Measurements from ENCODE around the gene CASQ1. TPM values are rescaled to one million over a fixed set of nuclear protein-coding genes. Genes with fewer than 3 reads are reported as not detected.

The CASQ1 gene
- total and polyA plus RNA-seq, 2 of the 13 experiments (the other 11 are each of a cell fraction or from before 2014, with no cell fraction given) = 0.09 to 0.20 TPM

- POLR2A ChIA-PET = no interaction called here
- peaks cover 2% of the 10 kb centered on the region for H3K79me2 ChIP-seq (ENCODE audit: insufficient read depth, low read length)
- intact Hi-C loops (cut with micrococcal nuclease; ENCODE audit: unreplicated experiment) = no loop called here
- TF ChIP-seq ZNF768 (CRISPR knock-in tag; IDR thresholded peaks at IDR 0.05) = peak; percentile 46; the same call in 1 of the 2 replicates
- TF ChIP-seq ZNF329 (CRISPR knock-in tag; IDR thresholded peaks at IDR 0.05; ENCODE audit: low read depth) = 0 out of 2 replicates have a peak, but pooled peaks have one; percentile 27
- TF ChIP-seq E2F1 (CRISPR knock-in tag; IDR thresholded peaks at IDR 0.05) = 0 out of 2 replicates have a peak, but pooled peaks have one; percentile 56
- peak; percentile 40 for TF ChIP-seq PHF20 (CRISPR knock-in tag; IDR thresholded peaks at IDR 0.05)
- no peak for TF ChIP-seq PRMT3 (CRISPR knock-in tag; IDR thresholded peaks at IDR 0.05; ENCODE audit: borderline replicate concordance, low read depth)
- peak; percentile 87 for TF ChIP-seq AGO2 (optimal IDR thresholded peaks at IDR 0.05; ENCODE audit: low read depth, low read length)
- TF ChIP-seq PCBP1 (IDR thresholded peaks at IDR 0.05; ENCODE audit: borderline replicate concordance, low read depth, low read length) = no peak
- TF ChIP-seq SRSF4 (IDR thresholded peaks at IDR 0.05; ENCODE audit: low read depth, low read length, poor library complexity, severe bottlenecking) = no peak
- TF ChIP-seq GZF1 (CRISPR knock-in tag; IDR thresholded peaks at IDR 0.05) = 0 out of 2 replicates have a peak, but pooled peaks have one; percentile 51
- no peak for TF ChIP-seq NFE2 (CRISPR knock-in tag; IDR thresholded peaks at IDR 0.05)
- TF ChIP-seq FOXA1 (IDR thresholded peaks at IDR 0.05) = no peak
- no peak for TF ChIP-seq FOXA1 (CRISPR knock-in tag; IDR thresholded peaks at IDR 0.05)
- TF ChIP-seq DMTF1 (CRISPR knock-in tag; IDR thresholded peaks at IDR 0.05) = no peak
- TF ChIP-seq ZNF343 (CRISPR knock-in tag; IDR thresholded peaks at IDR 0.05) = 0 out of 2 replicates have a peak, but pooled peaks have one; percentile 25
- peak; percentile 35; the same call in 1 of the 2 replicates for TF ChIP-seq ZBED4 (CRISPR knock-in tag; IDR thresholded peaks at IDR 0.05; ENCODE audit: borderline replicate concordance)
- TF ChIP-seq ATM (IDR thresholded peaks at IDR 0.05; ENCODE audit: borderline replicate concordance) = no peak
- TF ChIP-seq NFIC (IDR thresholded peaks at IDR 0.05; ENCODE audit: low read length) = no peak
These were observed 15.1 kb downstream of the CASQ1 start, which contains the start of gene PEA15 for GRCh38 chr1:160205242-160206035. Gene PEA15 (plus strand): TSS chr1:160205384. CDS start chr1:160211545, 6,161 bp downstream.

More at GRCh38 chr1:160205242-160206035, 15.1 kb downstream of the CASQ1 start, which contains the start of gene PEA15:
- Histone ChIP-seq H3K9ac (ENCODE audit: insufficient read depth, low read depth, low read length) (peak within 1 kb of the TSS; percentile 89), H4K20me1 (ENCODE audit: insufficient read depth, low read length) (no peaks in the 10 kb centered on the region), H2AFZ (ENCODE audit: low read length) (peak within 1 kb of the TSS; percentile 31), H3K27ac (ENCODE audit: extremely low read length, insufficient read depth, low read length) (peak within 1 kb of the TSS; percentile 52), H3K27me3 (ENCODE audit: control insufficient read depth in 1 of 2, insufficient read depth in 2 of 2, low read length in 2 of 2) (no peaks in the 10 kb centered on the region), H3K4me1 (ENCODE audit: insufficient read depth, low read length) (peaks cover 32% of the 10 kb centered on the region), H3K4me2 (ENCODE audit: low read depth, low read length) (peak within 1 kb of the TSS; percentile 93), H3K9me3 (ENCODE audit: low read length) (no peaks in the 10 kb centered on the region), H3K36me3 (replicated peaks in 1 of 2; ENCODE audit: control insufficient read depth in 1 of 2, insufficient read depth in 2 of 2, low read length in 2 of 2) (peaks cover 0 to 2% of the 10 kb centered on the region in 2 experiments; a peak in 2 of 5 replicates), H3K4me3 (replicated peaks in 1 of 3; ENCODE audit: insufficient read depth in 1 of 3, low read depth in 2 of 3, low read length in 3 of 3) (peak within 1 kb of the TSS; percentile 84 to 99 (median 86))
- no peak for DNase-seq (ENCODE audit: low spot score)
- ATAC-seq = peak; percentile 79
- in situ Hi-C loops (cut with HindIII; ENCODE audit: extremely low pct_ligation_motif_present, low pct_unique_long_range_greater_than_20kb) = no loop called here
- BruUV-seq (replicated peaks) = TSS peak; percentile 70
- CTCF ChIA-PET (ENCODE audit: low intra/inter-chr PET ratio, low total read pairs) = no interaction called here
- WGBS (ENCODE audit: low lambda C conversion rate) = 2% methylated on average over 20 of the region's 76 CpGs
- no peak for FAIRE-seq

Data from HepG2 (cell line).